Endodermal cell (in vitro differentiated cells): ENCODE measurements around the gene CCDC69. TPM values are rescaled to one million over a fixed set of nuclear protein-coding genes. Genes with fewer than 3 reads are reported as not detected.

Source experiments
- DNase-seq: peaks from one replicate; pipeline ENCODE4 v3.0.0-alpha.2; 2017
- H3K27ac ChIP-seq: 2 replicates; pipeline ENCODE4 v1.5.1; 2013; ENCODE audit warnings: mild to moderate bottlenecking, low read depth, low read length, moderate library complexity
- H3K27me3 ChIP-seq: 2 replicates; pipeline ENCODE4 v1.6.1; 2013; ENCODE audit warnings: mild to moderate bottlenecking, low read length, moderate library complexity; ENCODE audit not compliant: insufficient read depth, control insufficient read depth, poor library complexity, severe bottlenecking
- H3K36me3 ChIP-seq: 2 replicates; pipeline ENCODE4 v1.7.0; 2013; ENCODE audit warnings: mild to moderate bottlenecking, low read length, moderate library complexity; ENCODE audit not compliant: control insufficient read depth, insufficient read depth
- H3K4me1 ChIP-seq: one replicate; pipeline ENCODE4 v1.7.0; 2013; ENCODE audit warnings: low read length; ENCODE audit not compliant: control insufficient read depth, insufficient read depth
- H3K4me3 ChIP-seq: 2 replicates; pipeline ENCODE4 v1.5.1; 2013; ENCODE audit warnings: mild to moderate bottlenecking, low read length, moderate library complexity
- H3K9ac ChIP-seq: 2 replicates; pipeline ENCODE4 v1.6.1; 2013; ENCODE audit warnings: mild to moderate bottlenecking, low read length, moderate library complexity; ENCODE audit not compliant: poor library complexity, severe bottlenecking; ENCODE audit errors: extremely low read depth
- H3K9me3 ChIP-seq: 2 replicates; pipeline ENCODE4 v1.6.1; 2013; ENCODE audit warnings: mild to moderate bottlenecking, low read length, moderate library complexity; ENCODE audit not compliant: control insufficient read depth
- H3K27ac Mint-ChIP-seq: 2 replicates; pipeline ENCODE4 v1.8.0; 2020; ENCODE audit warnings: mixed read lengths
- H3K27me3 Mint-ChIP-seq: 2 replicates; pipeline ENCODE4 v1.8.0; 2021; ENCODE audit warnings: mild to moderate bottlenecking, mixed read lengths; ENCODE audit not compliant: insufficient read depth
- H3K36me3 Mint-ChIP-seq: 2 replicates; pipeline ENCODE4 v1.8.0; 2020; ENCODE audit warnings: low read depth, mixed read lengths
- H3K4me1 Mint-ChIP-seq: 2 replicates; pipeline ENCODE4 v1.8.0; 2020; ENCODE audit warnings: mixed read lengths
- H3K4me3 Mint-ChIP-seq: 2 replicates; pipeline ENCODE4 v1.8.0; 2020; ENCODE audit warnings: mild to moderate bottlenecking, moderate library complexity, mixed read lengths
- H3K9me3 Mint-ChIP-seq: 2 replicates; pipeline ENCODE4 v1.8.0; 2020; ENCODE audit warnings: mild to moderate bottlenecking, mixed read lengths
- CTCF ChIP-seq: fragments of 200-600 bp; sonication (generic); conservative IDR thresholded peaks from 2 replicates; pipeline ENCODE4 v1.5.0; 2021; ENCODE audit warnings: antibody characterized with exemption, mild to moderate bottlenecking
- WGBS, 2 experiments: methylation state at CpG; one replicate each; pipeline versions ENCODE4 v1.1.5 to v1.1.7; 2013; ENCODE audit warnings: missing lambda C conversion rate in 2 of 2, mixed read lengths in 1 of 2; ENCODE audit not compliant: insufficient coverage in 1 of 2, insufficient read length in 1 of 2; 5-methylcytosine and 5-hydroxymethylcytosine counted together
- total RNA-seq, 2 donors: library from RNA; stranded (reverse); fragmentation: NEBNext Ultra II Directional in 1 of 2; extraction: Animal tissue kit (Norgen Biotek cat#: 25700) in 1 of 2; gene quantifications; 2 replicates in 1 of 2; 3 replicates in 1 of 2; pipeline ENCODE4 v1.2.1, GENCODE V29; 2021

The CCDC69 gene
- total RNA-seq, 2 donors from 2014 or later, result 4.4 to 6.4 TPM

- H3K27ac ChIP-seq, result peak overlapping the region; percentile 86
- 80 to 87% methylated on average over 1 to 2 of the region's 2 CpGs for WGBS, 2 experiments
- no peak for DNase-seq
- H3K4me3 ChIP-seq, result no peak overlapping the region
- no peaks in the 10 kb centered on the region for H3K27me3 ChIP-seq
- H3K9ac ChIP-seq, result no peak overlapping the region
- no peaks in the 10 kb centered on the region for H3K9me3 ChIP-seq
- no peaks in the 10 kb centered on the region for H3K27me3 Mint-ChIP-seq
- H3K27ac Mint-ChIP-seq, result no peak overlapping the region
- H3K36me3 ChIP-seq, result peaks cover 72% of the 10 kb centered on the region
- peaks cover 53% of the 10 kb centered on the region for H3K4me1 Mint-ChIP-seq
- H3K4me3 Mint-ChIP-seq, result no peak overlapping the region
- H3K4me1 ChIP-seq, result peaks cover 38% of the 10 kb centered on the region
- H3K36me3 Mint-ChIP-seq, result peaks cover 24% of the 10 kb centered on the region
- no peak for TF ChIP-seq CTCF
- H3K9me3 Mint-ChIP-seq, result no peaks in the 10 kb centered on the region
Measured at GRCh38 chr5:151151263-151151660, 72.6 kb downstream of the CCDC69 start.

- Mint-ChIP-seq H3K27ac (peak overlapping the region; percentile 62), H3K9me3 (no peaks in the 10 kb centered on the region), H3K27me3 (no peaks in the 10 kb centered on the region), H3K4me3 (no peak overlapping the region), H3K36me3 (peaks cover 30% of the 10 kb centered on the region), H3K4me1 (peaks cover 48% of the 10 kb centered on the region)
- Histone ChIP-seq H3K27ac (peak overlapping the region; percentile 86), H3K27me3 (no peaks in the 10 kb centered on the region), H3K9ac (no peak overlapping the region), H3K36me3 (peaks cover 78% of the 10 kb centered on the region), H3K4me1 (peaks cover 38% of the 10 kb centered on the region), H3K4me3 (no peak overlapping the region), H3K9me3 (no peaks in the 10 kb centered on the region)
- TF ChIP-seq CTCF, result no peak
- DNase-seq, result no peak
- WGBS, 2 experiments, result 66 to 84% methylated on average over 4 to 5 of the region's 5 CpGs
Measured at GRCh38 chr5:151150471-151151262, 73.2 kb downstream of the CCDC69 start.

GRCh38 chr5:151148583-151148982 lies 75.3 kb downstream of the CCDC69 start:
- no peaks in the 10 kb centered on the region for H3K27me3 ChIP-seq
- Mint-ChIP-seq H3K4me3 (no peak overlapping the region), H3K27ac (peak overlapping the region; percentile 55), H3K9me3 (no peaks in the 10 kb centered on the region), H3K4me1 (peaks cover 43% of the 10 kb centered on the region), H3K27me3 (no peaks in the 10 kb centered on the region), H3K36me3 (peaks cover 39% of the 10 kb centered on the region)
- peaks cover 82% of the 10 kb centered on the region for H3K36me3 ChIP-seq
- H3K9me3 ChIP-seq, result no peaks in the 10 kb centered on the region
- no peak for DNase-seq
- H3K27ac ChIP-seq, result no peak overlapping the region
- no peak overlapping the region for H3K4me3 ChIP-seq
- peaks cover 28% of the 10 kb centered on the region for H3K4me1 ChIP-seq
- WGBS, 2 experiments, result 72 to 86% methylated on average over 3 to 7 of the region's 7 CpGs
- no peak for TF ChIP-seq CTCF
- H3K9ac ChIP-seq, result no peak overlapping the region
